ENCODE results near the gene LAGE3. TPM values are rescaled to one million over a fixed set of nuclear protein-coding genes. Genes with fewer than 3 reads are reported as not detected.

Gene LAGE3
- total and polyA plus RNA-seq, 2 of the 8 experiments (the other 6 are each of a cell fraction or from before 2014, with no cell fraction given), result 44.5 to 102 TPM

- TF ChIP-seq EZH2 (IDR thresholded peaks at IDR 0.05; ENCODE audit: low read depth, low read length, severe bottlenecking), result no peak
- no peak for TF ChIP-seq GTF2F1 (IDR thresholded peaks at IDR 0.05; ENCODE audit: borderline replicate concordance, low read depth, low read length)
- no peak for TF ChIP-seq RBBP5 (IDR thresholded peaks at IDR 0.05; ENCODE audit: borderline replicate concordance, low read depth, low read length)
- TF ChIP-seq HDAC2 (IDR thresholded peaks at IDR 0.05; ENCODE audit: borderline replicate concordance in 1 of 2, low read depth in 2 of 2, low read length in 2 of 2), result no peak
- no peak for TF ChIP-seq EGR1 (IDR thresholded peaks at IDR 0.05; ENCODE audit: borderline replicate concordance, low read depth, low read length)
- TF ChIP-seq FOSL1 (IDR thresholded peaks at IDR 0.05; ENCODE audit: insufficient read depth, low read depth, low read length), result no peak
- no peak for TF ChIP-seq CBX8 (IDR thresholded peaks at IDR 0.05; ENCODE audit: borderline replicate concordance, low read depth, low read length)
- no peak for TF ChIP-seq SP1 (IDR thresholded peaks at IDR 0.05; ENCODE audit: low read depth, low read length)
These were observed 30.6 kb downstream of the LAGE3 start (continued) for GRCh38 chrX:154448484-154448883.
